Loucy (cell line): ENCODE results near the gene SEL1L3.

Experiments used
- H2AFZ ChIP-seq: fragments of 200-600 bp; sonication (generic); 2 replicates; pipeline ENCODE4 v1.6.0; 2016; ENCODE audit warnings: antibody characterized with exemption, mild to moderate bottlenecking, low read length, moderate library complexity
- H3F3A ChIP-seq: fragments of 200-600 bp; 2 replicates; pipeline ENCODE4 v1.6.0; 2016; ENCODE audit warnings: antibody characterized with exemption, low read depth, mild to moderate bottlenecking
- H3K27me3 ChIP-seq: fragments of 200-600 bp; sonication (generic); 2 replicates; pipeline ENCODE4 v1.6.1; 2014; ENCODE audit warnings: low read length, mild to moderate bottlenecking; ENCODE audit not compliant: insufficient read depth, poor library complexity, severe bottlenecking
- H3K36me3 ChIP-seq: fragments of 200-600 bp; sonication (generic); 2 replicates; pipeline ENCODE4 v1.6.1; 2016; ENCODE audit warnings: low read length; ENCODE audit not compliant: insufficient read depth
- H3K4me1 ChIP-seq: fragments of 200-600 bp; sonication (generic); 2 replicates; pipeline ENCODE4 v1.5.1; 2014; ENCODE audit warnings: low read length, mild to moderate bottlenecking; ENCODE audit not compliant: insufficient read depth, poor library complexity, severe bottlenecking
- H3K4me2 ChIP-seq: fragments of 200-600 bp; sonication (generic); 2 replicates; pipeline ENCODE4 v1.6.0; 2014; ENCODE audit warnings: antibody characterized with exemption, low read length, low read depth, mild to moderate bottlenecking; ENCODE audit not compliant: poor library complexity, severe bottlenecking
- H3K4me3 ChIP-seq: fragments of 200-600 bp; sonication (generic); 2 replicates; pipeline ENCODE4 v1.5.1; 2014; ENCODE audit warnings: low read length, mild to moderate bottlenecking, mixed read lengths; ENCODE audit not compliant: poor library complexity, severe bottlenecking
- H3K79me2 ChIP-seq: fragments of 200-600 bp; sonication (generic); 2 replicates; pipeline ENCODE4 v1.6.1; 2014; ENCODE audit warnings: low read length; ENCODE audit not compliant: insufficient read depth
- H3K9ac ChIP-seq: fragments of 200-600 bp; sonication (generic); 2 replicates; pipeline ENCODE4 v1.6.0; 2014; ENCODE audit warnings: mild to moderate bottlenecking, low read depth, low read length, moderate library complexity; ENCODE audit not compliant: poor library complexity, severe bottlenecking
- H3K9me2 ChIP-seq: fragments of 200-600 bp; sonication (generic); replicated peaks from 2 replicates; pipeline ENCODE4 v1.6.1; 2016; ENCODE audit warnings: low read depth, low read length, mixed read lengths
- H3K9me3 ChIP-seq: fragments of 200-600 bp; sonication (generic); 2 replicates; pipeline ENCODE4 v1.6.1; 2014; ENCODE audit warnings: mild to moderate bottlenecking, antibody characterized with exemption, low read length, low read depth; ENCODE audit not compliant: insufficient read depth
- H4K20me1 ChIP-seq: fragments of 200-600 bp; sonication (generic); 2 replicates; pipeline ENCODE4 v1.6.0; 2014; ENCODE audit warnings: antibody characterized with exemption, low read length, mild to moderate bottlenecking; ENCODE audit not compliant: insufficient read depth, poor library complexity, severe bottlenecking
- CTCF ChIP-seq: fragments of 200-600 bp; sonication (generic); conservative IDR thresholded peaks from 2 replicates; pipeline ENCODE4 v1.5.1; 2014; ENCODE audit warnings: mild to moderate bottlenecking, antibody characterized with exemption, low read length
- EZH2phosphoT487 ChIP-seq: fragments of 200-600 bp; IDR thresholded peaks from 2 replicates; pipeline ENCODE4 v1.6.1; 2018; ENCODE audit warnings: antibody characterized with exemption, mild to moderate bottlenecking, moderate library complexity, borderline replicate concordance

SEL1L3 gene

GRCh38 chr4:25875281-25875745 is 12.5 kb upstream of the SEL1L3 start:
- Histone ChIP-seq H3K9ac (no peak overlapping the region), H3K9me3 (no peaks in the 10 kb centered on the region), H3K9me2 (no peaks in the 10 kb centered on the region), H3K4me2 (no peak overlapping the region), H3K79me2 (no peaks in the 10 kb centered on the region), H3K4me1 (no peaks in the 10 kb centered on the region), H2AFZ (no peak overlapping the region), H3F3A (no peaks in the 10 kb centered on the region), H3K27me3 (no peaks in the 10 kb centered on the region), H3K4me3 (no peak overlapping the region), H4K20me1 (no peaks in the 10 kb centered on the region), H3K36me3 (no peaks in the 10 kb centered on the region)
- TF ChIP-seq EZH2phosphoT487 (no peak), CTCF (no peak)

GRCh38 chr4:25874655-25875054 is 11.9 kb upstream of the SEL1L3 start:
- Histone ChIP-seq H3K9me2 (no peaks in the 10 kb centered on the region), H3K4me1 (no peaks in the 10 kb centered on the region), H3K27me3 (no peaks in the 10 kb centered on the region), H3K4me2 (no peak overlapping the region), H2AFZ (no peak overlapping the region), H3K9ac (no peak overlapping the region), H3K9me3 (no peaks in the 10 kb centered on the region), H3K4me3 (no peak overlapping the region), H4K20me1 (no peaks in the 10 kb centered on the region), H3F3A (no peaks in the 10 kb centered on the region), H3K36me3 (no peaks in the 10 kb centered on the region), H3K79me2 (no peaks in the 10 kb centered on the region)
- no peak for TF ChIP-seq CTCF
- TF ChIP-seq EZH2phosphoT487: no peak

- Histone ChIP-seq H3K27me3 (no peaks in the 10 kb centered on the region), H3K4me2 (no peak overlapping the region), H3F3A (no peaks in the 10 kb centered on the region), H3K36me3 (no peaks in the 10 kb centered on the region), H4K20me1 (no peaks in the 10 kb centered on the region), H2AFZ (no peak overlapping the region), H3K9me3 (no peaks in the 10 kb centered on the region), H3K4me3 (no peak overlapping the region), H3K9me2 (no peaks in the 10 kb centered on the region), H3K4me1 (no peaks in the 10 kb centered on the region), H3K79me2 (no peaks in the 10 kb centered on the region), H3K9ac (no peak overlapping the region)
- TF ChIP-seq EZH2phosphoT487: no peak
- TF ChIP-seq CTCF: no peak
These were observed 10.9 kb upstream of the SEL1L3 start for GRCh38 chr4:25873632-25874129.
